ENCODE results near the gene OST4.

The OST4 gene

GRCh38 chr2:27023740-27024139, 47.7 kb downstream of the OST4 start:
- no peak for DNase-seq

DNA sequence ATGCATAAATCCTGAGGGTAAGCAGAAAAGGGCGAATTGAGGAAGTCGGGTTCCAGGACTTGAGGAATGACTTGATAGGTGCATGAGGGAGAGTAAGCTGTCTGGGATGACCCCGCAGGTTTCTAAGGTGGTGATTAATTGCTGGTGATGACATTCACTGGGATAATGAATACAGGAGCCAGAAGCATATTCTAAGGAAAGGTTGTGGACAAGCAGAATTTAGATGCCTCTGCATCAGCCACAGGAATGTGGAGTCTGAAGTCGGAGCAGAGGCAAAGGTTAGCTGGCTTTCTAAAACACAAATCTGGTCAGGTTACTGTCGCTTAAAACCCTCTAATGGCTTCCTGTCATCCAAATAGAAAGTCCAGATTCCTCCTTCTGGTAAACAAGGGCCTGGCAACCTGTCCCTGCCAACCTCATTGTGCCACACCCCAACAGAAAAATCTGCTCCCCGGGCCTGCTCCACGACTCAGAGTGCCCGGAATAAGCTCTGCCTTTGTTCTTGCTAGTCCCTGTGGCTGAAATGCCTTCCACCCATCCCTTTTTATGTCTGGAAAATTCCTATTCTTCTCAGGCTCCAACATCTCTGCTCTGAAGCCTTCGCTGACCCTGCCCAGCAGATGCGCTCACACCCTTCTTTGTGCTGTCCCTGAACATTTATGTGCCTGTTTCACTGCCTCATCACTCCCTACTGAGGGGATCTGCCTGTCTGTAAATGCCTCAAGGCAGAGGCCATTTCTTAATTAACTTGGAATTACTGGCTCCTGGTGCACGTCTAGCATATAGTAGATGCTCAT, 50.0 kb downstream of the OST4 start:
- DNase-seq = no peak
